H9 (cell line): ENCODE results near the gene NCOA5. TPM values are rescaled to one million over a fixed set of nuclear protein-coding genes. Genes with fewer than 3 reads are reported as not detected.

Experiments used
- DNase-seq: peaks from one replicate; pipeline ENCODE4 v3.0.0-alpha.2; 2017
- H2AFZ ChIP-seq: one replicate; pipeline ENCODE4 v1.6.1; 2013; ENCODE audit warnings: mild to moderate bottlenecking, low read length, control low read depth, moderate library complexity
- H2AK5ac ChIP-seq: 2 replicates; pipeline ENCODE4 v1.6.1; 2013; ENCODE audit warnings: low read length, control low read depth, mixed read lengths; ENCODE audit not compliant: insufficient read length
- H2BK120ac ChIP-seq: one replicate; pipeline ENCODE4 v1.6.1; 2013; ENCODE audit warnings: low read depth, mild to moderate bottlenecking, low read length, control low read depth, inconsistent platforms; ENCODE audit not compliant: poor library complexity, severe bottlenecking
- H2BK12ac ChIP-seq: 2 replicates; pipeline ENCODE4 v1.6.1; 2013; ENCODE audit warnings: low read length, control low read depth, mixed read lengths, low read depth; ENCODE audit not compliant: insufficient read length
- H2BK15ac ChIP-seq: 2 replicates; pipeline ENCODE4 v1.6.1; 2013; ENCODE audit warnings: low read depth, low read length, control low read depth
- H2BK20ac ChIP-seq: one replicate; pipeline ENCODE4 v1.6.1; 2013; ENCODE audit warnings: low read depth, mild to moderate bottlenecking, low read length, control low read depth, inconsistent platforms; ENCODE audit not compliant: poor library complexity, severe bottlenecking
- H2BK5ac ChIP-seq: 2 replicates; pipeline ENCODE4 v1.6.1; 2013; ENCODE audit warnings: low read length, control low read depth, mixed read lengths; ENCODE audit not compliant: insufficient read length
- H3K14ac ChIP-seq: 2 replicates; pipeline ENCODE4 v1.6.1; 2013; ENCODE audit warnings: low read length, control low read depth; ENCODE audit not compliant: insufficient read depth
- H3K18ac ChIP-seq: 2 replicates; pipeline ENCODE4 v1.6.1; 2013; ENCODE audit warnings: low read depth, mild to moderate bottlenecking, mixed read lengths, low read length, control low read depth; ENCODE audit not compliant: insufficient read length
- H3K23ac ChIP-seq: 2 replicates; pipeline ENCODE4 v1.6.1; 2013; ENCODE audit warnings: low read length, control low read depth, mixed read lengths, low read depth; ENCODE audit not compliant: insufficient read length
- H3K23me2 ChIP-seq: 2 replicates; pipeline ENCODE4 v1.6.1; 2013; ENCODE audit warnings: low read depth, mild to moderate bottlenecking, mixed read lengths, low read length, control low read depth; ENCODE audit not compliant: insufficient read length, poor library complexity, severe bottlenecking
- H3K27ac ChIP-seq: 2 replicates; pipeline ENCODE4 v1.5.1; 2013; ENCODE audit warnings: low read length, control low read depth, mixed read lengths, low read depth; ENCODE audit not compliant: insufficient read length
- H3K27me3 ChIP-seq: 2 replicates; pipeline ENCODE4 v1.6.1; 2013; ENCODE audit warnings: low read length, control low read depth, inconsistent platforms; ENCODE audit not compliant: insufficient read depth
- H3K4ac ChIP-seq: 2 replicates; pipeline ENCODE4 v1.6.1; 2013; ENCODE audit warnings: low read depth, mild to moderate bottlenecking, control low read depth, inconsistent platforms, low read length, moderate library complexity
- H3K4me1 ChIP-seq: 2 replicates; pipeline ENCODE4 v1.6.1; 2013; ENCODE audit warnings: low read length, control low read depth, inconsistent platforms; ENCODE audit not compliant: insufficient read depth
- H3K4me2 ChIP-seq: 2 replicates; pipeline ENCODE4 v1.6.1; 2013; ENCODE audit warnings: low read length, control low read depth, mixed read lengths; ENCODE audit not compliant: insufficient read length, insufficient read depth
- H3K56ac ChIP-seq: 2 replicates; pipeline ENCODE4 v1.6.1; 2013; ENCODE audit warnings: low read depth, mild to moderate bottlenecking, mixed read lengths, low read length, control low read depth; ENCODE audit not compliant: insufficient read length
- H3K79me1 ChIP-seq: 2 replicates; pipeline ENCODE4 v1.6.1; 2013; ENCODE audit warnings: low read depth, mild to moderate bottlenecking, moderate library complexity, low read length, control low read depth, inconsistent platforms; ENCODE audit not compliant: insufficient read depth, poor library complexity, severe bottlenecking
- H3K79me2 ChIP-seq: 2 replicates; pipeline ENCODE4 v1.6.1; 2013; ENCODE audit warnings: low read length, control low read depth, inconsistent platforms; ENCODE audit not compliant: insufficient read depth
- H3K9ac ChIP-seq: 2 replicates; pipeline ENCODE4 v1.6.1; 2013; ENCODE audit warnings: low read length, control low read depth, mixed read lengths; ENCODE audit not compliant: insufficient read length; ENCODE audit errors: extremely low read depth
- H3K9me3 ChIP-seq: one replicate; pipeline ENCODE4 v1.6.1; 2013; ENCODE audit warnings: low read depth, low read length, inconsistent platforms; ENCODE audit not compliant: control insufficient read depth
- H3T11ph ChIP-seq: one replicate; pipeline ENCODE4 v1.6.1; 2013; ENCODE audit warnings: mild to moderate bottlenecking, low read length, control low read depth, inconsistent platforms
- H4K20me1 ChIP-seq: one replicate; pipeline ENCODE4 v1.6.1; 2013; ENCODE audit not compliant: control insufficient read depth, insufficient read length, insufficient read depth
- H4K5ac ChIP-seq: 2 replicates; pipeline ENCODE4 v1.6.1; 2013; ENCODE audit warnings: low read depth, mild to moderate bottlenecking, mixed read lengths, low read length, control low read depth; ENCODE audit not compliant: insufficient read length
- H4K8ac ChIP-seq: replicated peaks from 2 replicates; pipeline ENCODE4 v1.6.1; 2013; ENCODE audit warnings: low read length, control low read depth, mixed read lengths, low read depth; ENCODE audit not compliant: insufficient read length
- H4K91ac ChIP-seq: 2 replicates; pipeline ENCODE4 v1.6.1; 2013; ENCODE audit warnings: low read depth, mild to moderate bottlenecking, moderate library complexity, mixed read lengths, low read length, control low read depth; ENCODE audit not compliant: insufficient read length
- H3K27ac Mint-ChIP-seq, 3 experiments: 2 replicates in 2 of 3; 3 replicates in 1 of 3; pipeline ENCODE4 v1.8.0; 2020 to 2021; ENCODE audit warnings: mixed read lengths in 3 of 3, mild to moderate bottlenecking in 1 of 3, moderate library complexity in 1 of 3
- H3K27me3 Mint-ChIP-seq: 2 replicates; pipeline ENCODE4 v1.8.0; 2021; ENCODE audit warnings: low read depth, mild to moderate bottlenecking, moderate library complexity, mixed read lengths
- H3K36me3 Mint-ChIP-seq, 3 experiments: 2 replicates in 2 of 3; 3 replicates in 1 of 3; pipeline ENCODE4 v1.8.0; 2020 to 2021; ENCODE audit warnings: low read depth in 3 of 3, mixed read lengths in 3 of 3; ENCODE audit not compliant: insufficient read depth in 1 of 3
- H3K4me1 Mint-ChIP-seq, 2 experiments: 2 replicates each; pipeline ENCODE4 v1.8.0; 2020; ENCODE audit warnings: mixed read lengths in 2 of 2
- H3K4me3 Mint-ChIP-seq, 2 experiments: 2 replicates in 1 of 2; 3 replicates in 1 of 2; pipeline ENCODE4 v1.8.0; 2020 to 2021; ENCODE audit warnings: mild to moderate bottlenecking in 2 of 2, mixed read lengths in 2 of 2, moderate library complexity in 1 of 2
- H3K9me3 Mint-ChIP-seq, 2 experiments: 2 replicates in 1 of 2; 3 replicates in 1 of 2; pipeline ENCODE4 v1.8.0; 2020; ENCODE audit warnings: mild to moderate bottlenecking in 2 of 2, mixed read lengths in 2 of 2, moderate library complexity in 1 of 2
- CTCF ChIP-seq: fragments of 200-600 bp; sonication (generic); conservative IDR thresholded peaks from 3 replicates; pipeline ENCODE4 v1.8.0; 2021; ENCODE audit warnings: antibody characterized with exemption, mild to moderate bottlenecking
- WGBS: extraction: QIAGEN DNeasy Blood & Tissue Kit; methylation state at CpG from one replicate; pipeline ENCODE4 v1.1.7; 2013; ENCODE audit warnings: missing lambda C conversion rate, low lambda C conversion rate, mixed read lengths; ENCODE audit not compliant: insufficient read length; ENCODE audit errors: extremely low coverage; 5-methylcytosine and 5-hydroxymethylcytosine counted together
- total RNA-seq: library from RNA; stranded (reverse); gene quantifications from 2 replicates; pipeline ENCODE4 v1.2.1, GENCODE V29; 2021

The NCOA5 gene
- total RNA-seq, 1 experiment from 2014 or later: 55.7 TPM

DNA sequence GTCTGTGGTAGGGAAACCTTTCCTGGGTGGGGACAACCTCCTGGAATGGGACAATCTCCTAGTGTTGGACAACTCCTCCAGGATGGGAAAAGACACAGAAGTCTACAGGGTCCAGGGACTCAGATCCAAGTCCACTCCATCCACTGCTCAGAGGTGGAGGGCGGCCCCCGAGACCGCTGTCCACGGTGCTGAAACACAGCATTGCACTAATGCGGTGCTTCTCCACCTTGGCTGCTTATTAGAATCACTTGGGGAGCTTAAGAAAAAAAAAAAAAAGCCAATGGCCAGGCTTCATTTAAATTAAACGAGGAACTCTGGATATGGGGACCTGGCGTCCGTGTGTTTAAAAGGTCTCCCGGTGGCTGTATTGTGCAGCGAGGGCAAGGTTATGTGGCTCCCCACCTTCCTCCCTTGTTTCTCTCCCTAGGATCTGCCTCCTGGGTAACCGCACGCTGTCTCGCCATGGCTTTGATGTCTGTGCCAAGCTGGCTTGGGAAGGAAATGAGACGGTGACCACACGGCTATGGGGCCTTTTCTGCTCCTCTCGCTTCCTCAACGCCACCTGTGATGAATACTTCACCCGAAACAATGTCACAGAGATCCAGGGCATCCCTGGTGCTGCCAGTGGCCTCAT is 48.7 kb downstream of the NCOA5 start:
- Histone ChIP-seq H3K9me3 (no peaks in the 10 kb centered on the region), H3K23me2 (no peaks in the 10 kb centered on the region), H3K14ac (no peak overlapping the region), H4K91ac (no peak overlapping the region), H4K8ac (no peak overlapping the region), H2BK120ac (no peak overlapping the region), H2BK5ac (no peak overlapping the region), H2BK20ac (no peak overlapping the region), H2AK5ac (no peak overlapping the region), H2AFZ (no peak overlapping the region), H3K79me2 (no peaks in the 10 kb centered on the region), H3K4me1 (no peaks in the 10 kb centered on the region; the same call in 1 of the 2 replicates), H3K4me2 (no peak overlapping the region), H3K27me3 (peaks cover 3% of the 10 kb centered on the region; the same call in 1 of the 2 replicates), H3K18ac (no peak overlapping the region), H3K56ac (no peak overlapping the region), H3K23ac (no peak overlapping the region), H3T11ph (no peak overlapping the region), H4K20me1 (peaks cover 2% of the 10 kb centered on the region), H2BK12ac (no peak overlapping the region), H3K9ac (no peak overlapping the region), H4K5ac (no peak overlapping the region), H3K4ac (no peak overlapping the region), H3K27ac (no peak overlapping the region), H3K79me1 (no peaks in the 10 kb centered on the region), H2BK15ac (no peak overlapping the region)
- no peak overlapping the region for H3K27ac Mint-ChIP-seq
- peaks cover 80% of the 10 kb centered on the region for H3K27me3 Mint-ChIP-seq
- no peak overlapping the region for H3K4me3 Mint-ChIP-seq
- no peaks in the 10 kb centered on the region for H3K9me3 Mint-ChIP-seq
- DNase-seq: peak; percentile 79
- TF ChIP-seq CTCF: no peak
- H3K36me3 Mint-ChIP-seq: no peaks in the 10 kb centered on the region
- peaks cover 14 to 41% of the 10 kb centered on the region in 2 experiments for H3K4me1 Mint-ChIP-seq
- WGBS: no CpG with 5 or more reads among the region's 18 CpGs
